ENCODE data around the gene C17orf113. TPM values are rescaled to one million over a fixed set of nuclear protein-coding genes. Genes with fewer than 3 reads are reported as not detected.
A peak's percentile ranks its signal among the peaks of the same experiment; 100 is the strongest.

C17orf113 gene
- total RNA-seq, 1 donor from 2014 or later = 0.48 TPM

DNA sequence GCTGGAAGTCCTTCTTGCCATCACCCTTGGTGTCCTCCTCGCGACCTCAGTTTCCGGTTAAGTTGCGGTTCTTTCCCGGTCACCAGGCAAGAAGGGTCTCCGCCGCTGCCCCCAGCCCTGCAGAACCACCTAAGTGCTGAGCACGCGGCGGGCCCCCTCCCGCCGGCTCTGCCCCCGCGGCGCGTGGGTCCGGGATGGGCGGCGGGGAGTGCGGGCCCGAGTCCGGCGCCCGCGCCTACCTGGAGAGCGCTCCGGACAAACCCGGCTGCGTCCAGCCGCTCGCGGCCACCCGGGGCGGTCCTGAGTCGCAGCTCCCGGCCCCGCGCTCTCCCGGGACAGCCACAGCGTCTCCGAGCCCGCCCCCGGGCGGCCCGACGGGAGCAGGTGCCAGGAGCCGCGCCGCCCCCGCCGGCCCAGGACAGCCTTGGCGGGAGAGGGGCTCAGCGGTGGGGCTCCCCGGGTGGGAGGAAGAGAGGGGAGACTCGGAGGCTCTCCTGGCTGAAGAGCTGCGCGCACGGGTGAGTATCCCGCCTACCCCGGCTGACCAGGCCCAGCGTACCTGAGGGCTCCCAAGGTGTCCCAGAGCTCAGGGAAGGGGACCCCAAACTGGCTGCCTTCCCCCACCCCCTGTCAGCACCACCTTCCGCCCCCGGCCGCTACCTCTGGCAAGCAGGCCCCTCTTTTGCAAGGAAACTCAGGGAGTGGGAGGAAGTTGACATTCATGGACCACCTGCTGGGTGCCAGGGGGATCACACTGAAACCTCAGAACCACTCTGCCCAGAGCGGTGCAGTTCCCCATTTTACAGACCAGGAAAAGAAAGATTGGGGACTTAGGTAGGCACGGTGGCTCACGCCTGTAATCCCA is 22.2 kb upstream of the C17orf113 start:
- ATAC-seq = peak; percentile 11

DNA sequence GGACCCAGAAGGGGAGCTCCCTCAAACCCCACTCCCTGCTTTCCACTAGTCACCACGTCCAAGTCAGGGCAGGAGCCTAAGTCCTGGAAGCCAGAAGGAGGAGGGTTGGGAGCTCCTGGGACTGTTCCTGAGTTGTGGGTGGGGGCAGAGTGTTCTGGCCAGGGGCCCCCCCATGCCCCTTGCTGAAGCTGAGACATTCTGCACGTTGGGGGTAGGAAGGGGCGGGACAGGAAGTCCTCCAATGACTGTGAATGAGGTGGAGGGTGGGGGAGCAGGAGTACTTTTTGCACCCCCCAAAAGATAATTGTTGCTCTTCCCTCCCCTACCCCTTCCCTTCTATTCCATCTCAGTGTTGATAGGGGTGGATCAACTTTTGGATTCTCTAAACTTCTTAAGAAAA is 21.4 kb upstream of the C17orf113 start:
- ATAC-seq = no peak

DNA sequence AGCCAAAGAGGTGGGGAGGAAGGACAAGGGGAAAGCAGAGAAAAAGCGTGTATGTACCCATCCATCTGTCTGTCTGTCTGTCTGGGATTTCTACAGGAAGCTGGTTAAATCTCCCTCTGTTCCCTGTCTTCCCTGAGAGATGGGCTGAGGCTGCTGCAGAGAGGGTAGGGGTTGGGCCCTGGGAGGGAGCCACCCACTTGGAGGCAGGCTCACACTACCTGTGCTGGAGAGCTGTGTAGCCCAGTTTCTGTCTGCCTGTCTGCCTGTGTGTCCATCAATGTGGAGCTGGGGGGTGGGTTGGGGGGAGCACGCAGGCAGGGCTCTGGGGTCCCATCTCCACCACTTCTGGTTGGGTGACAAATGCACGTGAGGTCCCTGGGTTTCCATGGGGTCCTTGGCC is 18.6 kb upstream of the C17orf113 start:
- ATAC-seq = peak; percentile 46

DNA sequence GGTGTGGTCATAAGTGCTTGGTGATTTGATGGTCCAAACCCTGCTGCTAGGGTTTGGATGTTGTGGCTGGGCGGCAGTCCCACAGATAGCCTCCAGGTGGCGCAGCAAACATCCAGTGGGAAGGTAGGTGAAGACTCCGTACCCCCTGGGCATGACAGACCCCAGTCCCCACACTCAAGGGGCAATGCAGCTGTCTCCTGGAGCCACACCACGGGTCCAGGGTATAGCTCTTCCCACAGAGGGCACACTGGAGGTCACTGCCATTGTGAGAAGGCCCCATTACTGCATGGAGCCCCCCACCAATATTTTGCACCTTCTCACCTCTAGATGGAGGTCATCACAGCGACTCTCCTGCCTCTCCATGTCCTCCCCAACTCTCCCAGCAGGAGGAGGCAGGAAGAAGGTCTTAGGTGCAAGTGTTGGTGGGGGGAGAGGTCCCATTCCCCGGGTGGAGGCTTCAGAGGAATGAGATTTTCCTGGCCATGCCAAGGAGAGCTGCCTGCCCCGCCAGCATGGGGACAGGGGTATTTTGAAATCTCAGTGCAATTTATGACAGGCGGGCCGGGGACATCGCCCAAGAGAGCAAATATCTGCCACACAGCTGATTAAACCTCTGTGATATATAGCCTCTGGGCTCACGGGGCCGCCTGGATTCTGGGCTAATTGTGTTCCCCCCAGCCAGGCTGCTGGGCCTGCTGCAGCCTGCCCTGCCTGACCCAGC is 17.1 kb upstream of the C17orf113 start:
- ATAC-seq = peak; percentile 43

DNA sequence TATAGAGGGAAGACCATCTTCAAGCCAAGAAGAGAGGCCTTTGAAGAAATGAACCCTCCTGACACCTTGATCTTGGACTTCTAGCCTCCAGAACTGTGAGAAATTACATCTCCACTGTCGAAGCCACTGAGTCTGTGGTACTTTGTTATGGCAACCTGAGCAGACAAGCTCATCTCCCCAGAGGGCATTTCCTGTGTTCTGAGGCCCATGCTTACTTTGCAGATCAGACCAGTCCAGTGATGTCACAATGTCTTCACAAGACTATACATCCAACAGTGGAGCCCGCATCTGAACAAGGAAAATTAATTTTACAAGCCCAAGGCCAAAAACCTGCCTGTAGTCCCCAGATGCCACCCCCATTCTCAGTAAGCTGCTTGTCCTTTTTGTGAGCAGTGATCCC is 14.8 kb upstream of the C17orf113 start:
- no peak for ATAC-seq

DNA sequence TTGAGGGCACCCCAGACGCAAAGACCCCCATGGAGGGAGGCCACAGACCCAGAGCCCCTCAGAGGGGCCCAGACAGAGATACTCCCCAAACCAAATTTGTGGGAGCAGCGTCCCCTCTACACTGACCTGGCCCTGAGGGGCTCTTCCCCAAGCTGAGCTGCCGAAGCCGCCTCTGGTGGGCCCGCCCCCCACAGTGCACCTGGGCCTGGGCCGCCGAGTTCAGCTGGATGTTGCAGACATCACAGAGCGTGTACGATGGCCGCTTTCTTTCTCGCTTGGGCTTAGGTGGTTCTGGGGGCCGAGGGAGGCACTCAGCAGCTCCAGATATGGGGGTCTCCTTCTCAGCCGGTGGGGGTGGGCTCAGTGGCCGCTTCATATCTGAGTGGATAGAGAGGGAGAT is 12.3 kb upstream of the C17orf113 start:
- ATAC-seq = no peak

DNA sequence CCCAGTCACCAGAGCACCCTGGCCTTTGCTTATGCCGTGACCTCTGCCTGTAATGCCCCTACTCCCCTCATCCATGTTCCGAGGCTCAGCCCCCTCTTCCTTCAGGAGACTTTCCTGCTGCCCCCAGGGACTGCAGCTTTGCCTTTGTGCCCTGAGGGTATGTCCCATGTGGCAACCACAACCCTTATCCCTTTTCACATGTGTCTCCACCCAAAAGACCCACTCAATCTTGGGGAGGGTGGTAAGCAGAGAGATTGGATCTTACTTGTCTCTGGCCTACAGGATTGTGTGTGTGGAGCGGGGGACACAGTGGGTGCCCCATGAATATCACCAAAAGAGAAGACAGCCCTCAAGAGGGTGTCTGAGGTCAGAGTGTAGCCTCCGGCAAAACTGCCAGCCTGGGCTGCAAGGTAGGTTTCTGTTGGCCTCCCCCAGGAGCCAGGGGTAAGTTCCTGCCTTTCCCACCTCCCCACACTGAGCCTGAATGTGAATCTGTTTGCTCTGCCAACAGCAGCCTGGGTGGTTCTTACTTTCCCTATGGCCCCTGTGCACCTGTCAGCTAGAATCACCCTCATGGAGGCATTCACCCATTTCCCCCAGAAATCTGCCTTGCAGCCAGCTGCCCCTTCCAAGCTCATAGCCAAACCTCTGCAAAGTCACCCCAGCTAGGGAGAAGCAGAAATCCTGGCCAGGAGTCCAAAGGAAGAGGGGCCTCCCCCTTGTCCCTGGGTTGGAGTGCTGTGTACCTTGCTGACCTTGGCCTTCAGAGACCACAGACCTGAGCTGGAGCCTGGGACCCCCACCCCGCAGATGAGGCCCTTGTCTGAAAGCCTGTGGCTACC is 11.5 kb upstream of the C17orf113 start:
- ATAC-seq = no peak

DNA sequence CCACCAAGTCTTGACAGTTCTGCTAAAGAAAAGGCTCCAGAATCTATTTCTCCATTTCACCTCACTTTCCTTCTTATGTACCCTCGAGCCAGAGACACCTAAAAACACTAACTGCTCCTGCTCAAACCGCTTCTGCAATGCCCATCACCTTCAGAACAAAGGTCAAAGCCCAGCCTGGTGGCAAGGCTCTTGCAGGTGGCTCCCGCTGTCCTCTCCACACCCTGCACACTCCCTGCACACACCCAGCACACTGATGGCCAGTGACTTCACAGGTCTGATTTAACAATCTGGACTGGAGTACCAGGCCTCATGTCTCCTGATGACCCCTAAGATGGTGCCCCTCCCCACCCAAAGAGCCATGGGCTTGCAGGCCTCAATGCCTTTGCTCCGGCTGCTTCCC is 9.8 kb upstream of the C17orf113 start:
- ATAC-seq = no peak

DNA sequence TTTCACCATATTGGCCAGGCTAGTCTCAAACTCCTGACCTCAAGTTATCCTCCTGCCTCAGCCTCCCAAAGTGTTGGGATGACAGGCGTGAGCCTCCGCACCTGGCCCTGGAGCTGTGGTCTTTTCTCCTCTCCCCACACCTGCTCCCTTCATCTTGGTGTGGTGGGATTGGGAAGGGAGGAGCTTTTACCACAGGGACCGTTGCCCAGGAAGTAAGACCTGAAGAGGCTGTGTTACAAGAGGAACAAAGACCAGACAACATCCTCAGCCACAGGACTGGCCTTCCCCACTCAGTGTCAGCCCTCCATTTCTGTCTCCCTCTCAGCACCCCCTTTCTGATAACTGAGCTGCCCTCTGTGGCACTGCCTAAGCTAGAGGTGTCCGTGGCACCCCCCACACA is 9.4 kb upstream of the C17orf113 start:
- ATAC-seq = no peak

DNA sequence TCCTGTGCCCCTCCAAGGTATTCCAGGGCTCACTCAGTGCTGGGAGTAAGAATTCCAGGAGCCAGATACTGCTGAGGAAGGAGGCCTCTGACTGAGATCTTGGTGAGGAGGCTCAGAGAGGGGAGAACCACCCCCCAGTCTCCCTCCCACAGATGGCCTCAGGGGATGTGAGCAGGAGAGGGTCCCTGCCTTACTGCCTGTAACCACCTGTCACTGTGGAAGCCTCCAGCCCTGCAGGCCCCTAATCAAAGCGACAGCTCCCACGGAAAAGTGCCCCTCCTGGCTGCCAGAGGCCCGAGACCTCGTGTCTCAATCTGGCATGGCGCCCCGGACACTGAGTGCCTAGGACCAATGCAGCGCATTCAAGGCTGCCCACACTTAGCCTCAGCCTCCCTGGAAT is 7.7 kb upstream of the C17orf113 start:
- ATAC-seq = no peak

DNA sequence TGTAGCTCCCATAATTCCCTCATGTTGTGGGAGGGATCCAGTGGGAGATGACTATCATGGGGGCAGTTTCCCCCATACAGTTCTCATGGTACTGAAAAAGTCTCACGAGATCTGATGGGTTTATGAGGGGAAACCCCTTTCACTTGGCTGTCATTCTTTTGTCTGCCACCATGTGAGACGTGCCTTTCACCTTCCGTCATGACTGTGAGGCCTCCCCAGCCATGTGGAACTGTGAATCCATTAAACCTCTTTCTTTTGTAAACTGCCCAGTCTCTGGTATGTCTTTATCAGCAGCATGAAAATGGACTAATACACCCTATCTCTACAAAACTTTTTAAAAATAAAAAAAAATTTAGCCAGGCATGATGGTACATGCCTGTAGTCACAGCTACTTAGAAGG is 6.2 kb upstream of the C17orf113 start:
- ATAC-seq = no peak

DNA sequence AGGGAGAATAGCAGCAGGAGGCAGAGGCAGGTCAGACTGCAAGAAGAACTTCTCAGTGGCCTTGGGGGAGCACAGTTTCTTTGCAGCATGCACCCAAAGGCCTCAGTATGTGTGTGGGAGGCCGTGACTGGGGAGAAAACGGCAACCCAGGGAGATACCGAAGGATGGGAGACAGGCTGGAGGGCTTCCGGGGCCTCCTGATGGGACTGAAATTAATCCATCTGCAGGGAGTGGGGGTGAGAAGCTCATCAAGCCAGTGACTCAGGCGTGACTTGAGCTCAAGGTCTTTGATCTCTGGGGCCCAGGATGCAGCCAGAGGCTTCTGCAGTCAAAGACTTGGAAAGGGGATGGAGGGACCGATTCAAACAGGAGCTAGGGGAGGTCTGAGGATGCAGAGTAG is 5.1 kb upstream of the C17orf113 start:
- no peak for ATAC-seq

DNA sequence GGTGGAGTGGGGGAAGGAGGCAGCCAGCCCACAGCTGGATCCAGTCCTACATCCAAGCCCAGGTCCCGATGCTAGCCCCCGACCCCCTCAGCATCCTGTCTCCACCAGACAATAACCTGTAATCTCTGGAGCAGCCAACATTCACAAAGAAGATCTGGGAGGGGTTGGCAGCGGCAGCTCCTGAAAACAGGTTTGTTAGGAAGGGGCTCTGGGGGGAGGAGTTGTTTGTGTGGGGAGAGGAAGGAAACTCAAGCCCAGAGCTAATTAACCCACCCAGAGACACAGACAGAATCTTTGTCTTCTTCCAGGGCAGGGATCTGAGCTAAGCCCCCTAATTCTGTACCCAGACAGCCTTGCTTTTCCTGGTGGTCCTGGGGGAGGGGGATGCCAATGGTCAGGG is 4.6 kb upstream of the C17orf113 start:
- ATAC-seq = no peak

DNA sequence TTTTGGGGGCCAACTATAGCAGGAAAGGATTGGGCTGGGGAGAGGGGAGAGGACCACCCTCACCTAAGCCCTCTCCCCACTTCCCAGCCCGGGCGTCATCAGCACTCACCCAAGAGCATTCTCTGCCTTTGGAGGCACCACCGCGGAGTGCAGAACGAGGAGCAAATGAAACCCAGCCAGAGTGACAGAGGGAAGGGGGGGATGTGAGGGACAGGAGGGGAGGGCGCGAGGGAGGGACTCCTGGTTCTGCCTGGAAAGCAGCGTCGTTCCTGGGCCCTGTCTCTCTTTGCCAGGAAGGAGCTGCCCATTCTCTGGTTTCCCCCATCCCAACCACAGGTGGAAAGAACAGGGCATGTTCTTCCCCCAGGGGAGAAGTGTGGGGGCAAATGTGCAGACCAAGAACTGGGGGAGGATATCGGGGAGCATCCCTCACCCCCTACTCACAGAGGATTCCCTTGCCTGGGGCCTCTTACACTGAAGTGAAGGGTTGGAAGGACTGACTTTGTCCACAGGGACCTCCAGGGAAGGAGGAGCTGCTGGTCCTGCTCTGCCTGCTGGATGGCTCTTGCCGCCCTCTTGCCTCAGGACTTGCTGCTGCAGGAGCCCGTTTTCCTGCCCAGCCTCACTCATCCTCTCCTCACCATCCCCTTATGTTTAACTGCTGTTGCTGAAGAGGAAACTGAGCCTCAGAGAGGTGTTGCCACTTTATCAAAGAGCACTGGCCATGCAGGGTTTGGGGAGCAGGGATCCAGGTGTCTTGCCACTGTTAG is 3.5 kb upstream of the C17orf113 start:
- no peak for ATAC-seq

DNA sequence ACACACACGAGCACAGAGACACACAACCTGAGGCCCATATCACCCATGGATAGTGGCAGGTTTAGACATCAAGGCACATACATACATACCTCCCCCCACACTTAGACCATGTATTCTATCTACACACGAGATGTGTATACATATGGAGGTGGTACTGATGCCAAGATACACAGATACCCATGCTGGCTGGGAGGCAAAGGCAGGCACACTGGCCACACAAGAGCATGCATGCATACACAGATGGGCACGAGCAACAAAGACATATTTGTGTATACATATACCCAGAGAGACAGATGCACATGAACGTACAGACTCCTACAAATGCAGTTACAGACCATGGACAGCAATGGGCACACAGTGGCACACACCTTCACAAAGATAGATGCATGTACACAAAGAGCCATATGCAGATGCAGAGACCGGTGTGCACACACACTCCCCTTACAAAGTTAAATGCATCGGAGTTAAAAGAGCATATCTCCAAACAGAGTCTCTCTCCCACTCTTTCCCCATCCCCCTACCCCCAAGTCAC is 2.0 kb upstream of the C17orf113 start:
- no peak for ATAC-seq

DNA sequence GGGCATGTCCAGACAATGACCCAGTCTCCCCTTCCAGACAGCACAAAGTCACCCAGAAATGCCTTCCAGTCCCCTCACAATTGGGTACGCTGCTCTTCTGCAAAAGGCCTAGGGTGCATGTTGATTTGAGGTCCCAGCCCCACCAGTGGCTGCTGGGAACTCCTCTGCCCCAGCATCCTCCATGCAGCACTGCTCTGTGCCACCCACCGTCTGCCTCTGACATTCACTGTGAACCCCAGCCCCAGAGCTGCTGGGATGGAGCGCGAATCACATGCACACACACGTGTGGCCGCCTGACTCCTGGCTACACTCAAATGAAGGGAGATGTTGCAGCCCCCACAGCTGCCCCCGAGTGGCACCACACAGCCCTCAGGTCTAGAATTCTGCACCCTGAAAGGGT is 1.2 kb upstream of the C17orf113 start:
- ATAC-seq = no peak

DNA sequence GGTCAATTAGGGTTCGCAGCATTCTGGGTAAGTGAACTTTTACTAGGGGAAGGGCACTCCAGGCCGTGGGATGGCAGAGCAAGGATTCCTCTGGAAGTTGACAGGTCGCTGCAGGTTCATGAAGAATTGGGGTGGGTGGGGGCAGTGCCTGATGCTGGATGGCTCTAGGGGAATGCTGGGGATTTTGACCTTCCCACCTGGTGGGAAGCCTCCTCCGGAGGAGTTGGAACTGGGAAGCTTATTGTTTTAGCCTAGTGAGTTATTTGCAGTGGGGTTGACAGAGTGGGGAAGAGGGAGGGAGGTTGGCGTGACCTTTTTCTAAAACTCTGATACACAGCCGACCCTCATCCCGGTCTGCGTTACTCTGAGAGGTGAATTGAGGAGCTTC is 606 bp upstream of the C17orf113 start:
- no peak for ATAC-seq

DNA sequence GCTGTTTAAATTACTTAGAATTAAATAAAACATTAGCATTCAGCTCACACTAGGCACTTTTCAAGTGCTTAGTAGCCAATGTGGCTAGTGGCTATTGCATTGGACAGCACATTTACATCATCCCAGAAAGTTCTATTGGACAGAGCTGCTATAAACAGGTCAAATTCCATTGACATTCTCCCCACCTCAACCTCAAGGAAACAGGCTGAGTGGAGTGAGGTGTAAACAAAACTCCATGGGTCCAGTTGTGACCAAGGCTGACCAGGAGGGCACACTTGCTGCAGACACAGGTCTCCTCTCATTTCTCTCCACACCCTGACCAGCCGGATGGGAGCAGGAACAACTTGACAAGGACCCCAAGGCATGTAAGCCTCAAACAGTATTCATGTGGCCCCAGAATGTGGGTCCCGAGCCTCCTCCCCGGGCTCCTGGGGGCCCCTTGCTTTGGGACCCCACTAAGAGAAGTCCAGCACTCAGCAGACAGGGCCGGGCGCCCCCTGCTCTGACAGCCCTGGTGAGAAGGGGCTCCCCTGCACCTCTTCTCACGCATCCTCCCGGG is 488 bp downstream of the C17orf113 start:
- no peak for ATAC-seq

DNA sequence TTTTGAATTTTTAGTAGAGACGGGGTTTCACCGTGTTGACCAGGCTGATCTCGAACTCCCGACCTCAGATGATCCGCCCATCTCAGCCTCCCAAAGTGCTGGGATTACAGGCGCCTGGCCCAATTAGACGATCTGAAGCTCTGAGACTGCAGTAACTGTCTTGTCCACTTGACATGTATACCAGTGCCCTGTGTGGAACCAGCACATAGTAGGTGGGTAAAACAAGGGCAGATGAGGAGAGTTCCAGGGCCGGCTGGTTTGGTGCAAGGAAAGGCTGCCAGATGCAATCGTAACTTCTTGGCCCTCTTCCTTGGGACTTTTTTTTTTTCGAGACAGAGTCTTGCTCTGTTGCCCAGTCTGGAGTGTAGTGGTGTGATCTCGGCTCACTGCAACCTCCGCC is 3.1 kb downstream of the C17orf113 start:
- ATAC-seq = no peak

DNA sequence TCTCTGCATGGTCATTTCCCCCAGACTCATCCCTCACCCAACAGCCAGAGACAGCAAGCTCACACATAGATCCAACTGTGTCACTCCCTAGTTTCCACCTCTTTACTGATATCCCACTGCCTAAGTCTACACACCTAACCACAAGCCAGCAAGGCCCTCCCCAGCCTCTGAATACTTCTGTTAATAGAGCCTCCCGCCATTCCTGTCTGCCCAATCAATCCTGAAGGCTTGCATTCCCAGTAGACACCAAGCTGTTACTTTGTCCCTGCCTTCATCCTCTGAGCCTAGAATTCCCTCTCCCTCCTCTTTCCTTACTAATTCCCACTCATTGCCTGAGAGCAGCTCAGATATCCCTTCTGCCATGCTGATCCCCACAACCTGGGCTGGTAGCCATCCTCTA is 4.7 kb downstream of the C17orf113 start:
- ATAC-seq = no peak

DNA sequence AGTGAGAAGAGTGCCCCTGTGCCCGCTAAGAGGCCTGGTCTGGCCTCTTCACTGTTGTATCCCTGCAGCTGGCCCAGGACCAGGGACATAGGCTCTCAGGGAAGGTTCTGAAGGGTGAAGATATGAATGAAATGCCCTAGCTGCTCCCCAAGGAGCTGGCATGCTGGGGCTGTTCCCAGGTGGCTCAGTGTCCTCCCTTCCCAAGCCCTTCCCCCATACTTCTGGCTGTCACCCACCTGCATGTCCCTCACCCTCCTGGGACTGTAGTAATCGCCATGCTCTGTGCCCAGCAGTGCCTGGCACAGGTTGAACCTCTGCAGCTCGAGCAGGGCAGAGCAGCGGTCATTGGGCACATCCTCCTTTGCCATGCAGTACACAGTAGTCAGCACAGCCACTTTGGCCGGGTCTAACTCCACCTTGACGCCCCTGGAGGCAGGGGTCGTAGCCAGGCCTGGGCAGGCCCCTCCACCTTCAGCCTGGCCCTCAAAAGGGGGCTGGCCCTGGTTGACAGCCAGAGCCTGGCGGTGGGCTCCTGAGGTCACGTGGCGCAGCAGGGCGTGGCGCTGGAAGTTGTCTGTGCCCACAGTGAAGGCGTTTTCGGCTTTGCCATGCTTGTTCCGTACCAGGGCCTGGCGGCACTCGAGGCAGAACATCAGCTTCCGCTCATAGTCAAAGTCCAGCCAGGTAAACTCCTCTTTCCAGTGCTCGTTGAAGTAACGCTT is 7.6 kb downstream of the C17orf113 start:
- no peak for ATAC-seq

Data from esophagus mucosa (tissue), 1 donor.